ENCODE measurements around the gene SLX4IP.
A peak's percentile ranks its signal among the peaks of the same experiment; 100 is the strongest.

The SLX4IP gene

DNA sequence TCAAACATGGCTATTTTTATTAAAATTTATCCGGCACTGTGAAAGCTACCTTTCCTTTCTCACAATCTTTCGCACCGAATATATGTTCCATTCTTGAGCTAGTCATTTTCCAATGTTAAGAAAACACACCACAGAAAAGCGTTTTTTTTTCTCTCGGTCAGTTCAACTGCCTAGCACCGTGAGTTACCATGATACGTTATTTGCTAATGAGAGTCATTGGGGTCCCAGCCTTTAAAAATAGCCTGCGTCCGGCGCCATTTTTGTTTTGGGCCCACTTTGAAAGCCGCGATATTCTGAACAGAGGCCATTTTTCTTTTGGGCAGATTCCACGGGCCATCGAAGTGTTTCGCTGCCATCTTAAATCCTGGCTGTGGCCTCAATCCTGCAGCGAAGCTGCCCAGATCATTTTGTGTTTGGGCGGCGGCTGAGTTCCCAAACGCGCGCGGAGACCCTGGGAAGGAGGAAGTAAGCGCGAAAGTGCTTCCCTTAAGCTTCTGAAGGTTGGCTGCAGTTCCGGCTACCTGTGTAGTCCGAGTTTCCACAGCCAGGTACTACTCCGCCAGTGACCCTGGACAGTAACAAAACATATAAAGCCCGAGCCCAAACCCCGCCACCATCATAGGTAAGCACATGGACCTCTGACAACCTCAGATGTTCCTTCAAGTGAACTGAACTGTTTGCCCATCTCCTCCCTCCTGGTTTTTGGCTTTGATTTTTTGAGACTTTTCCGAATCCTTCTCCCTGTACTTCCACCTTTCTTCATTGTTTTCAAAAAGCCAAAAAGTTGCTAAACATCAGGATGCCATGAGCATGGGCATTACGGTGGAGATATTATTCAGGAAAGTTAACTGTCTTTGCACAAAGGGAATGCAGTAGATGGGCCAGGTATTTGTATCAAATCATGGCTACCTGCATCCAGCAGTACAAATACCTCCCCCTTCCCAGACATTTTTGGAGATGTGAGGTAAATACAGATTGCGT lies at the start of gene SLX4IP (continued):
- TF ChIP-seq ZNF148 (tag by site-specific recombination; IDR thresholded peaks at IDR 0.05; ENCODE audit: borderline replicate concordance): no peak
- peak; percentile 86 for TF ChIP-seq ZBTB44 (tag by site-specific recombination; IDR thresholded peaks at IDR 0.05)
- no peak for TF ChIP-seq ZNF311 (tag by site-specific recombination; IDR thresholded peaks at IDR 0.05; ENCODE audit: borderline replicate concordance)
- TF ChIP-seq, protein P1, sequence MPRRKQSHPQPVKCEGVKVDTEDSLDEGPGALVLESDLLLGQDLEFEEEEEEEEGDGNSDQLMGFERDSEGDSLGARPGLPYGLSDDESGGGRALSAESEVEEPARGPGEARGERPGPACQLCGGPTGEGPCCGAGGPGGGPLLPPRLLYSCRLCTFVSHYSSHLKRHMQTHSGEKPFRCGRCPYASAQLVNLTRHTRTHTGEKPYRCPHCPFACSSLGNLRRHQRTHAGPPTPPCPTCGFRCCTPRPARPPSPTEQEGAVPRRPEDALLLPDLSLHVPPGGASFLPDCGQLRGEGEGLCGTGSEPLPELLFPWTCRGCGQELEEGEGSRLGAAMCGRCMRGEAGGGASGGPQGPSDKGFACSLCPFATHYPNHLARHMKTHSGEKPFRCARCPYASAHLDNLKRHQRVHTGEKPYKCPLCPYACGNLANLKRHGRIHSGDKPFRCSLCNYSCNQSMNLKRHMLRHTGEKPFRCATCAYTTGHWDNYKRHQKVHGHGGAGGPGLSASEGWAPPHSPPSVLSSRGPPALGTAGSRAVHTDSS (tag by site-specific recombination; IDR thresholded peaks at IDR 0.05): peak; percentile 62
- TF ChIP-seq ZBTB8A (tag by site-specific recombination; IDR thresholded peaks at IDR 0.05): no peak
- peak; percentile 60; the same call in 1 of the 2 replicates for TF ChIP-seq OVOL3 (tag by site-specific recombination; IDR thresholded peaks at IDR 0.05)
- peak; percentile 54; the same call in 1 of the 2 replicates for TF ChIP-seq IKZF3 (tag by site-specific recombination; IDR thresholded peaks at IDR 0.05)
- no peak for TF ChIP-seq ZFP3 (tag by site-specific recombination; IDR thresholded peaks at IDR 0.05; ENCODE audit: low read depth)
- no peak for TF ChIP-seq HOXC10 (CRISPR knock-in tag; IDR thresholded peaks at IDR 0.05)
- no peak for TF ChIP-seq ZNF2 (tag by site-specific recombination; IDR thresholded peaks at IDR 0.05)
- no peak for TF ChIP-seq ZNF768 (tag by site-specific recombination; IDR thresholded peaks at IDR 0.05)
- no peak for TF ChIP-seq ZIC2 (tag by site-specific recombination; IDR thresholded peaks at IDR 0.05)
- no peak for TF ChIP-seq ZNF211 (tag by site-specific recombination; IDR thresholded peaks at IDR 0.05; ENCODE audit: low read depth)
- TF ChIP-seq ZXDB (tag by site-specific recombination; IDR thresholded peaks at IDR 0.05): peak; percentile 86
- no peak for TF ChIP-seq ZSCAN30 (tag by site-specific recombination; IDR thresholded peaks at IDR 0.05)
- TF ChIP-seq ZNF24 (tag by site-specific recombination; IDR thresholded peaks at IDR 0.05): no peak
- TF ChIP-seq ZNF174 (tag by site-specific recombination; IDR thresholded peaks at IDR 0.05): no peak
- TF ChIP-seq, protein P2, sequence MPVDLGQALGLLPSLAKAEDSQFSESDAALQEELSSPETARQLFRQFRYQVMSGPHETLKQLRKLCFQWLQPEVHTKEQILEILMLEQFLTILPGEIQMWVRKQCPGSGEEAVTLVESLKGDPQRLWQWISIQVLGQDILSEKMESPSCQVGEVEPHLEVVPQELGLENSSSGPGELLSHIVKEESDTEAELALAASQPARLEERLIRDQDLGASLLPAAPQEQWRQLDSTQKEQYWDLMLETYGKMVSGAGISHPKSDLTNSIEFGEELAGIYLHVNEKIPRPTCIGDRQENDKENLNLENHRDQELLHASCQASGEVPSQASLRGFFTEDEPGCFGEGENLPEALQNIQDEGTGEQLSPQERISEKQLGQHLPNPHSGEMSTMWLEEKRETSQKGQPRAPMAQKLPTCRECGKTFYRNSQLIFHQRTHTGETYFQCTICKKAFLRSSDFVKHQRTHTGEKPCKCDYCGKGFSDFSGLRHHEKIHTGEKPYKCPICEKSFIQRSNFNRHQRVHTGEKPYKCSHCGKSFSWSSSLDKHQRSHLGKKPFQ (tag by site-specific recombination; IDR thresholded peaks at IDR 0.05): no peak
- TF ChIP-seq ZNF670 (tag by site-specific recombination; IDR thresholded peaks at IDR 0.05; ENCODE audit: low read depth): no peak
- TF ChIP-seq ZNF324 (tag by site-specific recombination; IDR thresholded peaks at IDR 0.05): no peak
- TF ChIP-seq ZNF341 (tag by site-specific recombination; IDR thresholded peaks at IDR 0.05; ENCODE audit: low read depth): peak; percentile 47; the same call in 1 of the 2 replicates
- TF ChIP-seq ZBTB17 (tag by site-specific recombination; IDR thresholded peaks at IDR 0.05): peak; percentile 86
- TF ChIP-seq ZFHX2 (tag by site-specific recombination; conservative IDR thresholded peaks at IDR 0.05): no peak
- peak; percentile 91 for TF ChIP-seq ZNF335 (tag by site-specific recombination; conservative IDR thresholded peaks at IDR 0.05)
- TF ChIP-seq ZSCAN16 (tag by site-specific recombination; IDR thresholded peaks at IDR 0.05): no peak
- peak; percentile 79 for TF ChIP-seq ZBTB11 (tag by site-specific recombination; conservative IDR thresholded peaks at IDR 0.05; ENCODE audit: low read depth)
- TF ChIP-seq SP7 (tag by site-specific recombination; IDR thresholded peaks at IDR 0.05): no peak
- TF ChIP-seq ZBTB48 (tag by site-specific recombination; IDR thresholded peaks at IDR 0.05): 0 out of 2 replicates have a peak, but pooled peaks have one; percentile 23
- peak; percentile 96 for TF ChIP-seq ZNF76 (tag by site-specific recombination; IDR thresholded peaks at IDR 0.05; ENCODE audit: borderline replicate concordance, low read depth)

Data from HEK293 (cell line).